GM12892 (cell line): ENCODE measurements around the gene AGAP9.
"Not testable (repeated sequence)": the region's sequence is repeated elsewhere in the genome, so short reads cannot be mapped to it uniquely, and the experiment has no call there.

ENCODE experiments used
- DNase-seq: peaks from one replicate; pipeline ENCODE4 v3.0.0; 2011; ENCODE audit not compliant: insufficient read length
- FAIRE-seq: peaks from 2 replicates; lab custom pipeline; 2011; peaks lifted over from hg19 to GRCh38; lab: Jason Lieb, UNC
- POLR2A ChIP-seq: IDR thresholded peaks from 2 replicates; pipeline ENCODE4 v1.6.1; 2011; ENCODE audit warnings: low read depth, low read length, control low read depth
- POLR2AphosphoS5 ChIP-seq: IDR thresholded peaks from 2 replicates; pipeline ENCODE4 v1.6.1; 2011; ENCODE audit warnings: low read depth, low read length, control low read depth
- TAF1 ChIP-seq: IDR thresholded peaks from 2 replicates; pipeline ENCODE4 v1.6.1; 2011; ENCODE audit warnings: low read depth, mild to moderate bottlenecking, control low read depth, low read length, borderline replicate concordance

The AGAP9 gene

DNA sequence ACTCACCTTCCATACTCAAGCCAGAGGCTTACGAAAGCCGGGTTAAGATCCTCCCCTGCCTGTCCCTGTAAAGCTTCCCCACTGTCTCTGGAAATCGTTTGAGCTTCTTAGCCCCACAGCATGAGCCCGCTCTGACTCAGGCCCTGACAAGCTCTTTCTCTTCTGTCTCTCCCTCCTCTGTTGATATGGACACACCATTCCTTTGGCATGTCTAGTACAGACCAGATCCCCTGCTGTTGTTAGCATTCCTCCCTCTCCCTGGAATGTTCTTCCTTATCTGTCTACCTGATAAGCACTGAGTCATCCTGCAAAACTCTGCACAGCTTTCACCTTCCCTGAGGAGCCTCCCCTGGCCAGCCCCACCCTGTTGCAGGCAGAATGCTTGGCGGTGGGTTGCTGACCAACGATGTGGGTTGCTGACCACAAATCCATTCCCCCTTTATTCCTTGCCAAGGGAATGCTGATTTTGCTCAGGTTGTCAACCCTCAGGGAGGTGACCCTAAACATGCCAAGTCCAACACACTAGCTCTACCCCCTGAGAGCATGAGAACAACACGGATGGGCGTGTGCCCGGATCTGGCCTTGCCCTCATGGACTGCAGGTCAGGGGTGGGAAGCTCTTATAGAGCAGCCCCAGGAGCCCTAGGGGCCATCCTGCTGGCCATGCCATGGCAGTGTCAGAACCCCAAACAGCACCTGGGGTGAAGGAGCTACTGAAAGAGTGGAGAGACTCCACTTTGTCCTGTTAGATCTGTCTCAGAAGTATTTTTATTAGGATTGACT, 60.7 kb downstream of the AGAP9 start:
- FAIRE-seq, DNase-seq: not testable (repeated sequence)

- DNase-seq, FAIRE-seq: not testable (repeated sequence)
These were observed 62.2 kb downstream of the AGAP9 start for GRCh38 chr10:47461261-47461687.

DNA sequence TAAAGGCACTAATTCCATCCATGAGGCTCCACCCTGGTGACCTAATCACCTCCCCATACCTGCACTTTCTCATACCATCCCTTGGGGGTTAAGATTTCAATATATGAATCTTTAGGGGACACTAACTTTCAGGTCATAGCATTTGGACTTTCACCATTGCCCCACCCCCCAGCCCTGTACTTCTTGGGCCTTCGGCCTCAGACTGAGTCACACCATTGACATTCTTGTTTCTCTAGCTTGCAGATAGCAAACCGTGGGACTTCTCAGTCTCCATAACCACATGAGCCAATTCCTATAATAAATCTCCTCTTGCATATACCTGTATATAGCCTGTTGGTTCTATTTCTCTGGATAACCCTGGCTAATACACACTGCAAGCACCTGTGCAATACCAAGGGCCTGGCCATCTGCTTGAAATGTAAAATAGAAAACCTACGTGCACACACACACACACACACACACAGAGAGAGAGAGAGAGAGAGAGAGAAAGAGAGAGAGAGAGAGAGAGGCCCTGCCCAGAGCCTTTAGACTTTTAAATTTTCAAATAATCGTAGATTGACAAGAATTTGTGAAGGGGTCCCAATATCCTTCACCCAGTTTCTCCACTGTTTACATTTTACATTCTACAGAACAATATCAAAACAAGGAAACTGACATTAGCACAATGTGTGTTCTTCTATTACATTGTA, 64.8 kb downstream of the AGAP9 start:
- DNase-seq (no peak), FAIRE-seq (no peak)
- TF ChIP-seq POLR2A (no peak), POLR2AphosphoS5 (no peak), TAF1 (no peak)

DNA sequence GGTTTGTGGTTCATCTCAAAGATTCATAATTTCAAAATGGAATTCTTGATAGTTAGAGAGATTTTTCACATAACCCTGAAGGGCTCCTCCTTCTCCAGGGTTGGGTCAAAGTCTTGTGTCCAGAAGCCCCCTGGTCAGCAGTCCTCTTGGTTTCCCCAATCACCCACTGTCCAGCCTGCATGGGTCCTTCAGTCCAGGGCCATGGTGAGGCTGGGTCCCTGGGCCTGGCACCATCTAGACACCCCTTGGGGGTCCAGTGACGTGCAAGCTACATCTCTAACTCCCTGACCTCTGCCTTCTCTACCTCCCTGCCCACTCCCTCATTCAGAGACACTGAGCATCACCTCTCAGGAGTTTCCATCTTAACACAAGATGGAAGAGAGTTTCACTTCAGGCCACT, 65.6 kb downstream of the AGAP9 start:
- FAIRE-seq (no peak), DNase-seq (no peak)
- TF ChIP-seq POLR2A (no peak), POLR2AphosphoS5 (no peak), TAF1 (no peak)

GRCh38 chr10:47457528-47457820, 66.0 kb downstream of the AGAP9 start:
- TF ChIP-seq POLR2AphosphoS5 (no peak), POLR2A (no peak), TAF1 (no peak)
- DNase-seq (no peak), FAIRE-seq (no peak)

DNA sequence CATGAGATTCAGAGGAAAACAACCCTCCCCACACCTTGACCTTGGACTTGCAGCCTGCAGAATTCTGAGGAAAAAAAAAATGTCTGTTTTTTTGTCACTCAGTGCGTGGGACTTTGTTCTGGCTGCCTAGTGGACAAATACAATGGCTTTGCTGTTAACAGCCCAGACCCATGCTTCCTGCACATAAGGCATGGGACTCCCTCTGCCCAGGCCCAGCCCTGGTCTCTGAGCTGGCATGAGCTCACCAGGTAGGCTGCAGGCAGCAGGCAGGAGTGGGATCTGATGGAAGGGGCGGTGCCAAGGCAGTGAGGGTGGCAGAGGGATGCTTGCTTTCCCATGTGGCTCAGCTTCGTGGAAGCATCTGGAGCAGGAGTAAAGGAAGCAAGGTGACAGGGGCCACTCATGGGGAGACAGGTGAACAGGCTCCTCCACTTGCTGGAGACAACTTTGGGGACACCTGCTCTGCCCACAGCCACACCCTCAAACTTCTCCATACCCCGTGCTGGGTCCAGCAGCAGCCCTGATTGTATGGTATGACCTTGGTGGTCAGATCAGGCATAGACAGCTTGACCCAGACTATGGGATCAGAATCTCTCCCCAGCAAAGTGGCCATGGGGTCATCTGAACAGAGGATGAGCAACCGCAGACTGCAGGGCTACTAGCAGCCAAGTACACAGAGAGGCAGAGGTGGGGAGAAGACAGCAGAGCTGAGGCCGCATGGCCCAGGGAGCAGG, 66.5 kb downstream of the AGAP9 start:
- DNase-seq (no peak), FAIRE-seq (no peak)
- no peak for TF ChIP-seq POLR2A
- TF ChIP-seq TAF1, result no peak
- TF ChIP-seq POLR2AphosphoS5, result no peak

GRCh38 chr10:47456079-47456785, 67.2 kb downstream of the AGAP9 start:
- DNase-seq (no peak), FAIRE-seq (no peak)
- TF ChIP-seq POLR2AphosphoS5, result no peak
- TF ChIP-seq TAF1, result no peak
- TF ChIP-seq POLR2A, result no peak

GRCh38 chr10:47455350-47456078, 67.9 kb downstream of the AGAP9 start:
- FAIRE-seq, DNase-seq: not testable (repeated sequence)

GRCh38 chr10:47454780-47455058, 68.7 kb downstream of the AGAP9 start:
- DNase-seq, result no peak
- TF ChIP-seq POLR2AphosphoS5, result no peak
- TF ChIP-seq POLR2A, result no peak
- TF ChIP-seq TAF1, result no peak
- FAIRE-seq, result no peak

DNA sequence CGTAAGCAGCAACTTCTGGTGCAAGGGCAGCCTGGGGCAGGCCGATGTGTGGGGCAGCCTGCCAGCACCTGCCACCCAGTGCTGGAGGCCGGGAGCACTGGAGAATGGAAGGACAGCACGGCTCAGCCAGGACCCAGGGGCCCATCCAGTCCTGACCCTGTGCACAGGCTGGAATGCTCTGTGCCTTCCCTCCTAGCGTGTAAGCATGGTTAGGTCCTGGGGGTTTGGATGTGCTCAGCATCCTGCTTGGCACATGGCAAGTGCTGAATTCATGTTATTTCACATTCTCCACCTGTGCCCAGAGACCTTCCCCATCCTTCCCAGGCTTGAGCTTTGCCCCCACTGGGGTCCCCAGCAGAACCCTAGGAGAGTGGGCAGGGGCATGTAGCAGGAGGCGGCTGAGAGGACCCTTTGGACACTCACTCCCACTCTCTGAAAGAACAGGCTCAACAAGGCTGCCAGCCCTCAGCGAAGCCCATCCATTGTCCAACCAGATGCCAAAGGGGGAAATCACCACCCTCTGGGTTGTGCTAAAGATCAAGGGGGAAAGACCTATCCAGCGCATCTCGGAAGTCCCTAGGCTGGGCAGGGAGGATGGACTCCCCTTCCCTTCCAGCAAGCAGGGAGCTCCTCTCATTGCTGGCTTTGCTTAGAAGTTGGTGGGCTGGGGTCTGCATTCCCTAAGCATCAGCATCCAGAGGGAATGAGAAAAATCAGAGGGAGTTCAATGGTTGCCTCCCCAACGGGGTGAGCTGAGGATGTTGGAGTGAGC, 69.2 kb downstream of the AGAP9 start:
- no peak for DNase-seq
- TF ChIP-seq POLR2AphosphoS5 (no peak), TAF1 (no peak), POLR2A (no peak)
- no peak for FAIRE-seq
